WTC11 (cell line): ENCODE measurements around the gene ZDHHC11.

Source experiments
- ATF3 ChIP-seq: sonication (generic); formaldehyde crosslinking; conservative IDR thresholded peaks from 2 replicates; pipeline ENCODE4 v1.8.1; 2022; ENCODE audit warnings: mild to moderate bottlenecking, missing genetic modification reagents
- CTCF ChIP-seq: fragments of 200-600 bp; IDR thresholded peaks from 2 replicates; pipeline ENCODE4 v1.8.0; 2022; ENCODE audit warnings: antibody characterized with exemption
- IRF1 ChIP-seq: sonication (generic); formaldehyde crosslinking; IDR thresholded peaks from 2 replicates; pipeline ENCODE4 v1.8.0; 2023; ENCODE audit warnings: missing genetic modification reagents
- NR3C1 ChIP-seq: sonication (generic); formaldehyde crosslinking; conservative IDR thresholded peaks from 2 replicates; pipeline ENCODE4 v1.8.1; 2023; ENCODE audit warnings: low read depth, mild to moderate bottlenecking, missing genetic modification reagents
- USF1 ChIP-seq: sonication (generic); formaldehyde crosslinking; IDR thresholded peaks from 2 replicates; pipeline ENCODE4 v1.8.0; 2022; ENCODE audit warnings: mild to moderate bottlenecking, missing genetic modification reagents
- ZNF281 ChIP-seq: sonication (generic); formaldehyde crosslinking; IDR thresholded peaks from 2 replicates; pipeline ENCODE4 v1.8.0; 2023; ENCODE audit warnings: mild to moderate bottlenecking, missing genetic modification reagents
- TF ChIP-seq, protein P1 (sequence below): sonication (generic); formaldehyde crosslinking; IDR thresholded peaks from 2 replicates; pipeline ENCODE4 v1.8.0; 2022; ENCODE audit warnings: missing genetic modification reagents
- TF ChIP-seq, protein P2 (sequence below): sonication (generic); formaldehyde crosslinking; IDR thresholded peaks from 2 replicates; pipeline ENCODE4 v1.8.1; 2023; ENCODE audit warnings: mild to moderate bottlenecking, missing genetic modification reagents

- TF ChIP-seq IRF1 (CRISPR knock-in tag) (no peak), CTCF (no peak), ZNF281 (CRISPR knock-in tag) (no peak), USF1 (CRISPR knock-in tag) (no peak), ATF3 (CRISPR knock-in tag) (no peak), NR3C1 (CRISPR knock-in tag) (no peak)
- TF ChIP-seq, protein P1, sequence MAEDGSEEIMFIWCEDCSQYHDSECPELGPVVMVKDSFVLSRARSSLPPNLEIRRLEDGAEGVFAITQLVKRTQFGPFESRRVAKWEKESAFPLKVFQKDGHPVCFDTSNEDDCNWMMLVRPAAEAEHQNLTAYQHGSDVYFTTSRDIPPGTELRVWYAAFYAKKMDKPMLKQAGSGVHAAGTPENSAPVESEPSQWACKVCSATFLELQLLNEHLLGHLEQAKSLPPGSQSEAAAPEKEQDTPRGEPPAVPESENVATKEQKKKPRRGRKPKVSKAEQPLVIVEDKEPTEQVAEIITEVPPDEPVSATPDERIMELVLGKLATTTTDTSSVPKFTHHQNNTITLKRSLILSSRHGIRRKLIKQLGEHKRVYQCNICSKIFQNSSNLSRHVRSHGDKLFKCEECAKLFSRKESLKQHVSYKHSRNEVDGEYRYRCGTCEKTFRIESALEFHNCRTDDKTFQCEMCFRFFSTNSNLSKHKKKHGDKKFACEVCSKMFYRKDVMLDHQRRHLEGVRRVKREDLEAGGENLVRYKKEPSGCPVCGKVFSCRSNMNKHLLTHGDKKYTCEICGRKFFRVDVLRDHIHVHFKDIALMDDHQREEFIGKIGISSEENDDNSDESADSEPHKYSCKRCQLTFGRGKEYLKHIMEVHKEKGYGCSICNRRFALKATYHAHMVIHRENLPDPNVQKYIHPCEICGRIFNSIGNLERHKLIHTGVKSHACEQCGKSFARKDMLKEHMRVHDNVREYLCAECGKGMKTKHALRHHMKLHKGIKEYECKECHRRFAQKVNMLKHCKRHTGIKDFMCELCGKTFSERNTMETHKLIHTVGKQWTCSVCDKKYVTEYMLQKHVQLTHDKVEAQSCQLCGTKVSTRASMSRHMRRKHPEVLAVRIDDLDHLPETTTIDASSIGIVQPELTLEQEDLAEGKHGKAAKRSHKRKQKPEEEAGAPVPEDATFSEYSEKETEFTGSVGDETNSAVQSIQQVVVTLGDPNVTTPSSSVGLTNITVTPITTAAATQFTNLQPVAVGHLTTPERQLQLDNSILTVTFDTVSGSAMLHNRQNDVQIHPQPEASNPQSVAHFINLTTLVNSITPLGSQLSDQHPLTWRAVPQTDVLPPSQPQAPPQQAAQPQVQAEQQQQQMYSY, result no peak
- TF ChIP-seq, protein P2, sequence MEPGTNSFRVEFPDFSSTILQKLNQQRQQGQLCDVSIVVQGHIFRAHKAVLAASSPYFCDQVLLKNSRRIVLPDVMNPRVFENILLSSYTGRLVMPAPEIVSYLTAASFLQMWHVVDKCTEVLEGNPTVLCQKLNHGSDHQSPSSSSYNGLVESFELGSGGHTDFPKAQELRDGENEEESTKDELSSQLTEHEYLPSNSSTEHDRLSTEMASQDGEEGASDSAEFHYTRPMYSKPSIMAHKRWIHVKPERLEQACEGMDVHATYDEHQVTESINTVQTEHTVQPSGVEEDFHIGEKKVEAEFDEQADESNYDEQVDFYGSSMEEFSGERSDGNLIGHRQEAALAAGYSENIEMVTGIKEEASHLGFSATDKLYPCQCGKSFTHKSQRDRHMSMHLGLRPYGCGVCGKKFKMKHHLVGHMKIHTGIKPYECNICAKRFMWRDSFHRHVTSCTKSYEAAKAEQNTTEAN (CRISPR knock-in tag), result no peak
Observed at GRCh38 chr5:773517-774264, 77.1 kb downstream of the ZDHHC11 start.
